Epithelial cell of proximal tubule (primary cell): Measurements from ENCODE around the gene CHD2. TPM values are rescaled to one million over a fixed set of nuclear protein-coding genes. Genes with fewer than 3 reads are reported as not detected.

Experiments
- DNase-seq: peaks from one replicate; pipeline ENCODE4 v3.0.0-alpha.2; 2011; ENCODE audit warnings: low read depth
- H3K4me3 ChIP-seq: 2 replicates; pipeline ENCODE4 v1.5.1; 2011; ENCODE audit warnings: low read depth, mild to moderate bottlenecking, low read length
- CTCF ChIP-seq: conservative IDR thresholded peaks from 2 replicates; pipeline ENCODE4 v1.5.1; 2012; ENCODE audit warnings: low read depth, mild to moderate bottlenecking, low read length
- total RNA-seq: library from RNA; depleted of rRNA; stranded (reverse); fragments of >200 nt; gene quantifications from 2 replicates; pipeline ENCODE4 v1.2.3, GENCODE V29; 2015

CHD2 gene
- total RNA-seq, 1 donor from 2014 or later = 26.5 TPM

GRCh38 chr15:93042691-93043378 is 142.7 kb downstream of the CHD2 start:
- no peak overlapping the region for H3K4me3 ChIP-seq
- TF ChIP-seq CTCF = no peak
- DNase-seq = no peak

- DNase-seq = no peak
- H3K4me3 ChIP-seq = no peak overlapping the region
- TF ChIP-seq CTCF = no peak
These were observed 143.6 kb downstream of the CHD2 start for GRCh38 chr15:93043621-93044300.

- no peak for TF ChIP-seq CTCF
- no peak overlapping the region for H3K4me3 ChIP-seq
- DNase-seq = no peak
These were observed 144.4 kb downstream of the CHD2 start for GRCh38 chr15:93044301-93045190.

- no peak overlapping the region for H3K4me3 ChIP-seq
- TF ChIP-seq CTCF = no peak
- DNase-seq = no peak
These were observed 145.2 kb downstream of the CHD2 start for GRCh38 chr15:93045191-93045785.

- DNase-seq = no peak
- TF ChIP-seq CTCF = no peak
- H3K4me3 ChIP-seq = no peak overlapping the region
These were observed 146.0 kb downstream of the CHD2 start for GRCh38 chr15:93046120-93046519.

GRCh38 chr15:93046721-93047120 is 146.6 kb downstream of the CHD2 start:
- no peak for TF ChIP-seq CTCF
- H3K4me3 ChIP-seq = no peak overlapping the region
- DNase-seq = no peak
